Stimulated activated CD4-positive, alpha-beta T cell treated with anti-CD3 and anti-CD28 coated beads, Interleukin-4, amount 100 ng/mL, for 4 hours (primary cell): Measurements from ENCODE around the gene GPR135.
A peak's percentile ranks its signal among the peaks of the same experiment; 100 is the strongest.

ENCODE experiments used
- DNase-seq, 2 experiments: peaks; one replicate each; pipeline ENCODE4 v3.0.0-alpha.2; 2020

Gene GPR135, protein sequence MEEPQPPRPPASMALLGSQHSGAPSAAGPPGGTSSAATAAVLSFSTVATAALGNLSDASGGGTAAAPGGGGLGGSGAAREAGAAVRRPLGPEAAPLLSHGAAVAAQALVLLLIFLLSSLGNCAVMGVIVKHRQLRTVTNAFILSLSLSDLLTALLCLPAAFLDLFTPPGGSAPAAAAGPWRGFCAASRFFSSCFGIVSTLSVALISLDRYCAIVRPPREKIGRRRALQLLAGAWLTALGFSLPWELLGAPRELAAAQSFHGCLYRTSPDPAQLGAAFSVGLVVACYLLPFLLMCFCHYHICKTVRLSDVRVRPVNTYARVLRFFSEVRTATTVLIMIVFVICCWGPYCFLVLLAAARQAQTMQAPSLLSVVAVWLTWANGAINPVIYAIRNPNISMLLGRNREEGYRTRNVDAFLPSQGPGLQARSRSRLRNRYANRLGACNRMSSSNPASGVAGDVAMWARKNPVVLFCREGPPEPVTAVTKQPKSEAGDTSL

DNA sequence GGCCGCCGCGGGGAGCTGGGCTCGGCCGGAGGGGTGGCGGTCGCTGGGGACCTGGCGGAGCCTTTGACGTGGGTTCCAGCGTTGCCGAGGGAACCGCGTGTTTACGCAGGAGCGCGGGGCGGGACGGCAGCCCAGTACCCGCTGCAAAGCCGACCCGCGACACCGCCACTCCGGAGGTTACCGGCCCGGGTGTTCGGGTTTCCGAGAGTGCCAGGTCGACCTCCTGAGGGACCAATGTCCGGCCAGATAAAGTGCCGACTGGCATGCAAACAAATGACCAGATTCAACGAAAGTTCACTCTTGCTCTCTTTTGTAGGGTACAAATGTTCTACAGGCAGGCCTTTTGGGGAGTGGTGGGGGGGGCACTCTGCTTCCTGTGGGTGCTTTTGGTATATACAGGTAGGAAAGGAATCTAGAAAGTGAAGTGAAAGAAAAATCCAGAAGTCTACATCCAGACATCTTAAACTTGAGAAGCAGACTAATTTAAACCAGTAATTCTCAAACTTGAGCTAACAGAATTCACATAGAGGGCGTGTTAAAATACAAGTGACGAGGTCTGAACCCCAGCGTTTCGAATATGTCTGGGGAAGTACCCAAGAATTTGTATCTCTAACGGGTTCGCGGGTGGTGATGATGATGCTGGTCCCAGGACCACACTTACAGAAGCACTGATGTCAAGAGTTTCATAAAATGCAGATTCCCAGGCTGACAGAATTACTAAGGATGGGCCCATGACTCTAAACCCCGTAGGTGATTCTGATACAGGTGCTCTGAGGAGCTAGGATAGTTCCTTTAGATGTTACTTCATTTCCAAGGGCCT, at the start of gene GPR135:
TSS of gene GPR135 (minus strand) at position 65 of the 820 bp plus-strand sequence. CDS start 154 bp downstream, outside the sequence.
- peak; percentile 23 to 32 for DNase-seq

DNA sequence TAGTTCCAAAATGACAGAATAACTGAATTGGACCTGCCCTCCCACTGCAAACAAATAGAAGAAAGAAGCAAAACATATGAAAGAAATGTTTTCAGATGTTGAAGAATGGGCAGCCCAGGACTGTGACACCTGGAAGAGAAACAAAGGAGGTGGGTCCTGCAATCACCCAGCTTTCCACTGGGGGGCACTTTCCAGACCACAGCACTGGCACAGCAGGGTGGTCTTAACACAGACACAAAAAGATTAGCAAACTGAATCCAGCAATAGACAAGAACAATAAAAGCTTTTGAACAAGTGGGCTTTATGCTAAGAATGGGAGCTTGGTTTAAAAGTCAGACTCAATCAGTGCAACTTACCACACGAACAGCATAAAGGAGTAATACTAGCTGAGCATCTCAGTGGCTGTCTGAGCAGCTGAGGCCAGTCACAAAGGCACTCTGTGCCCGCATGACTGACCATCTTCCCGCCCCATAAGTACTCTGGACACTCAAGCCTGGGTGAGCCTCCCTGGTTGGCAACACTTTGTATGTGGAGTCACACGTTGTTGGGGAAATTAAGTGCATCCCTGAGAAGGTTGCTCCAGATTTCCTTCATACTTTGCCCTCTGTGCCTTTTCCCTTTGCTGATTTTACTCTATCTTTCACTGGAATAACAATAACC, 46.9 kb upstream of the GPR135 start:
- DNase-seq: no peak

- DNase-seq: no peak
Observed at GRCh38 chr14:59510966-59511365, 45.8 kb upstream of the GPR135 start.

DNA sequence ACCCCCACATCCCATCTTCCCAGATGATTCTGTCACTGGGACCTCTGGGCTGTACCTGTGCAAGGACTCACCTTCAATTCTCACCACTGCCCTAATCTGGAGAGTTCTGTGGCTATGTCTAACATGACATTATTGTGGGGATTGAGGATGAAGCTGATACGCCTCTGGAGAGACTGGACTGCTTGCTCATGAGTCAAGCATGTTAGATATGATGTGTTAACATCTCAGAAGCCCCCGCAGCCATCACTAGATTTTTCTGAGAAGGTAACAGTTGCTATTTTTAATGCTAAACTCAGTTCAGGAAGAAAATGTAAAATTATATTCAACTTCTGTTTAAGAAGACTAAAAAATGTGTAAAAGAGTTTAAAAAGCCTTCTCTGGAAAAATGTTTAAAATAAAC, 44.8 kb upstream of the GPR135 start:
- no peak for DNase-seq

DNA sequence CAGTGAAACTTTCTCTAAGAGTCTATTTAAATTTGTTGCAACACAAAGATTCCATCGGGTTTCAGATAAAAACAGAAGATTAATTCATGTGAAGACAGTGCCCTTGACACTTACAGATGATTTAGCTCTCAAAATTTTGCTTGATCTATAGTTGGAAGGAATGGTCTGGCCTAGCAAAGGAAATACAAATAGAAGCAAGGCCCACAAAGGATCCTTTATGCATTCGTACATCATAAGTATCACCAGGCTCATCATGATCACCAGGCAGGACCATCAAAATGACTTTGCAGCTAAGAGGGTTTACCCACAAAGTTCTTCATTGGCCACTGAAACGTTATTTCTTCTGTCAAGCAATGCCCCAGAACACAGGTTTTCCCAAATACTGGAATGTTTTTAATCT, 43.9 kb upstream of the GPR135 start:
- DNase-seq: no peak

GRCh38 chr14:59507752-59508103, 42.5 kb upstream of the GPR135 start:
- no peak for DNase-seq

DNA sequence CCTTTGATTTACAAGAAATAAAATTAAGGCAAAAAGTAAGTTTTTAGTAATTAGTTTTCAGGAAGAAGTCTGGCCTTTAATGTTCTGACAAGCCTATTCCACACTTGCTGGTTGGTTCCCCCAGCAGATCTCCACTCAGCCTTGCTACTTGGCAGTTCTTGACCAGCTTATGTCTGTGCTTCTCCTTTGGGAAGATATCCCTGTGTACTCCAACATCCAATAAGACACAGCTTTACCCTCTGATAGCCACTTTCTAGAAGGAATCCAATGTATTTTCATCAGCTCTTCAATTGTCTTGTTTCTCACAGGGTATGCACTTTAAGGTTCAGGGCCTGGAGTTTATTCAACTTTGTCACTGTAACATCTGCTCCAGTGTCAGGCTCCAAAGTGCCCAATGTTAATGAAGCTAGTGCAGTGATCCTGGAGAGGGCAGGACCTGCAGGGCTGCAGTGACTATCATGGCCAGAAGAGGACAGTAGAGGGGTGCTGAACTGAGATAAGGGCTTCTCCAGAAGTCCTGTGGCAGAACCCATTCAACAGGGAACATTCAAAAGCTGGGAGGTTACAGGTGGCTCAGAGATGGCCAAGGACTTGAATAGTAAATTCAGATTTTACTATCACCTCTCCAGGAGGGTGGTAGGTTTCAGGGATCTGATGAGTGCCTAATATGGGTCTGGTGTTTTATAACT, 42.0 kb upstream of the GPR135 start:
- peak; percentile 28 to 33 for DNase-seq

DNA sequence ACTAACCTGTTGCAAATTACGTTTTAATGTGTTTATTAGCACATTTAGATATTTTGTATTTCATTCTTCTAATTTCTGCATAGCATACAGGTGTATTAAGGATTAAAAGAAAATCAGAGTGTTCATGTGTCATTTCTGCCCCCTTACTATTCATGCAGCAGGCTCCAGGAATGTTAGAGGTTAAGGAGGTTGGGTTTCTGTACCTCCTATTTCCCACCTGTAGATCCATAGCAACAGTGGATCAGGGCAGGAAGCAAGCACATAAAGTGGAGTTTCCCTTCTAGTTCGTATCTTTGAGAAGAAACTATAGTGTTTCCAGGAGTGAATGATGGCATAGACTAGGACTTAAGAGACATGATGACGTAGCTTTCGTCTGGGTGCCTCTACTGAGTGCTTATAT, 38.1 kb upstream of the GPR135 start:
- no peak for DNase-seq

DNA sequence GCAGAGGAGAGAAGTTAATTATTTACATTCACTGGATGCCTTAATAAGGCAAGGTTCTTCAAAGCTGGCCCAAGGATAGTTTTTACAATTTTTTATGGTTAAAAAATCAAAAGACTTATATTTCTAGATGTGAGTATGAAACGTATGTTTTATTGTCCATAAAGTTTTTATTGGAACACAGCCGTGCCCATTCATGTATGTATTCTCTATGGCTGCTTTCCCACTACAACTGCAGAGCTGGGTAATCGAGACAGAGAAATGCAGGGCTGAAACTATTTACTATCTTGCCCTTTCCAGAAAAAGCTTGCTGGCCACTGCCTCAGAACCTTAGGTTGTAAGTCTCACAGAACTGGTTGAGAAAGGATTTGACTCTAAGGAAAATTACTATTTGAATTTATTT, 35.6 kb upstream of the GPR135 start:
- DNase-seq: no peak

- DNase-seq: no peak
Observed at GRCh38 chr14:59492384-59492783, 27.2 kb upstream of the GPR135 start.

- DNase-seq: no peak
Observed at GRCh38 chr14:59490756-59491155, 25.6 kb upstream of the GPR135 start.

DNA sequence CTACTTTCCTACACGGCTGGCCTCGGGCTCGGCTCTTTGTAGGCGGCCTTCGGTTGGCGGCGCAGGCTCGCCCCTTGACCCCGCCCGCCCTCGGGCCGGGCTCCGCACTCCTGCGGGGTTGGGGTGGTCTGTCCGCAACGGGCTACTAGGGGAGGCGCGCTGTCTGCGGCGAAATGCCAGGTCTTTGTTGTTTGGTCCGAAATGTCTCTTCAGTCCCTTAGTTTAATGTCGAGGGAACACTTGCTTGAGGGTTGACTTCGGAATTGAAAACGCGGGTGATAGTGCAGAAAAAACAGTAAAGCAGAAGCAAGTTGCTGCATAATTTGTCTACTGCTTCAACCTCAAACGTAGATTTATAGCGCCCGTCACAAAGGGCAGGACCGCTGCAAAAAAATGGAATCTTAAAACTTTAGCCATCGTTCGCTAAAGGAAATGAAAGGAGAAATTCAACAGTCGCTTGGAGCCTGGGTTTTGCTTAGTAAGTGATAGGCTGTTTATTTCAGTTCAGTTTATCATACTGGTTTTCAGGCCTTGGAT, 19.5 kb upstream of the GPR135 start:
- no peak for DNase-seq

DNA sequence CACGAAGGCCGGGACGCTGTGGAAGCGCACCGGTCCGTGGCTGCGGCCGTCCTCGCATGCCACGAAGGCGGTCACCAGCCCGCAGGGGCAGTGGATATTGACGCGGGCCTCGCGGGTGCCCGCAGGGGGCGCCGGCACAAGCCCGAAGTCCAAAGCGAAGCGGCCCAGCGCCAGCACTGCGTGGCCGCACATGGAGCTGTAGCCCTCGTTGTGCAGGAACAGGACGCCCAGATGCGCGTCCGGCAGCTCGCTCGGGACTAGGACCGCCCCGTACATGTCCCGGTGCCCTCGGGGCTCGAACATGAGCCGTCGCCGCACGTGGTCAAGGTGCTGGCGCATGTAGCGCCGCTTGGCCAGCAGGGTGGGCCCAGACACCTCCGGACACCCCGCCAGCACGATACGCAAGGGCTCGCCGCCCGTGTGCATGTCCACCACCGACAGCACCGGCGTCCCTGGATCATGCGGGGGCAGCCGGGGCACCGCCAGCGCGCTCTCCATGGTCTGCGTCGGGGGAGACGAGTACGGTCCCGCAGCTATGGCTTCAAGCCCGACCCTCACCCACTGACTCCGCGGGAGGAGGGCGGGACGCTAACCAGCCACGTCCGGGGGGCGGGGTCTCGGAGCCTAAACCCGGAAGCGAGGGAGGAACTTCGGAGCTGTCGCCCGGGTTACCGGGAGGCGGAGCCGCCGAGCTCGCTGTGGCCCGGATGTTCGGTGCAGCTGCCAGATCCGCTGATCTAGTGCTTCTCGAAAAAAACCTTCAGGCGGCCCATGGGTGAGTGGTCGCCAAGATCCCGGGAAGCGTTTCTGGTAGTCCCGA, 18.8 kb upstream of the GPR135 start, which contains the start of the genes JKAMP and L3HYPDH:
TSS of gene JKAMP (plus strand) at position 699 of the 820 bp plus-strand sequence. CDS start at position 772, 73 bp downstream.
TSS of gene L3HYPDH (minus strand) at position 590 of the 820 bp plus-strand sequence. CDS start at position 498, 92 bp downstream.
- DNase-seq: peak; percentile 97 to 98

DNA sequence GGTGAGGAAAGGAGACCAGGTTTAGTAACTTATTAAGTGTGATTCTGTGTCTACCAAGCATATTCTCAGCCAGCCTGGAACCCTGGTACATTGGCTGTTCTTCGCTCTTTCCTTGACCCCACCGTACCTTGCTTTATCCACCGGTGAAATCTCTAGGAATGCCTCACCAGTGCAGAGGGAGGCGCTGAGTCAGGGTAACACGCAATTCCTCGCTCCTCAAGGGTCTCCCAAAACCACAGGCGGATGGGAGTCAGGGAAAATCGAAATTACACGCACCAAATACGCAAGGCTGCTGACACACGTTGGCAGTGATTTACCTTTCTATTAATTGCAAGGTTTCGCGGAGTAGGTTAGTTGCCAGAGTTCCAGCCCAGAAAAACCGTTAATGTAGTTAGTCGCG, 18.2 kb upstream of the GPR135 start:
- DNase-seq: no peak

- no peak for DNase-seq
Observed at GRCh38 chr14:59482541-59483331, 17.6 kb upstream of the GPR135 start.

GRCh38 chr14:59481871-59482540, 16.8 kb upstream of the GPR135 start:
- no peak for DNase-seq

- DNase-seq: no peak
Observed at GRCh38 chr14:59481407-59481806, 16.2 kb upstream of the GPR135 start.

DNA sequence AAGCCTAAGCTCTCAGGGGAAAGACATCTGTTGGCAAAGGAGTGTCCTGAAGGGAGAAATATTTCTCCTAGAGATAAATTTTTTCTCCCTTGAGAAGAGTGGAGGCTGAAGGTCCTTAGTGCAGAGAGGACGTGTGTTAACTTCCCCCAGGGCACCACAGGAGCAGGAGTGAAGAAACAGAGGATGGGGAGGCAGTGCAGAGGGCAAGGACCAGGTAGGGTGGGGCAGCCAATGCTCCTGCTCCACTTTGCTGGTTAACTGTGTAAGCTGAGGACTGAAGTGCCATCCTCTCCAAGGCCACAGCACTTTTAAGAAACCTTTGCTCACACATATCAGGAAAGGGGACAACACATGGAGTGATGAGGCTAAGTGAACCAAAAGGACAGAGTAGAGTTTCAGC, 15.0 kb upstream of the GPR135 start:
- no peak for DNase-seq

- DNase-seq: no peak
Observed at GRCh38 chr14:59478540-59478939, 13.4 kb upstream of the GPR135 start.

DNA sequence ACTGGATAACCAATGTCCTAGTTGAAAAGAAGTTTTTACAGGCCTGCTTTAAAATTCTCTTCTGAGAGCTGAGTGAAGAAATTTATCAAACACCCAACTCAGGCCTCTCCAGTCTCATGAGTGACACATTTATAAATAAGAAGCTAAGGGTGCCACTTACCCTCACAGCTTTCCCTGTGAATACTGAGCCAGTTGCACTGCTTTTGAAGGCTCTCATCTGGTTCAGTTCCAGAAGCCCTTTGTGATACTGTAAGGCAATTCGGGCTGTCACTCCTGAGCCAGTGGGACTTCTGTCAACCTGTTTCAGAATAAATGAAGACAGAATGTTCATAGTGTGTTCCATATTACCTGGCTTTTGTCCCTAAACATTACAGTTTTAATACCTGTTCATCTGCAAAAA, 10.5 kb upstream of the GPR135 start:
- no peak for DNase-seq
